Choroid plexus epithelial cell (primary cell): Measurements from ENCODE around the gene ILK.
A peak's percentile ranks its signal among the peaks of the same experiment; 100 is the strongest.

ENCODE experiments used
- DNase-seq: peaks from one replicate; pipeline ENCODE4 v3.0.0-alpha.2; 2010; ENCODE audit warnings: low read depth
- H3K4me3 ChIP-seq: 2 replicates; pipeline ENCODE4 v1.5.1; 2011; ENCODE audit warnings: low read depth, mild to moderate bottlenecking, control low read depth, low read length, moderate library complexity
- CTCF ChIP-seq: conservative IDR thresholded peaks from 2 replicates; pipeline ENCODE4 v1.5.1; 2011; ENCODE audit warnings: low read depth, mild to moderate bottlenecking, control low read depth, inconsistent platforms, low read length, moderate library complexity

ILK gene

GRCh38 chr11:6637871-6638270 lies 34.3 kb downstream of the ILK start:
- no peak for TF ChIP-seq CTCF
- DNase-seq = peak; percentile 87
- H3K4me3 ChIP-seq = no peak overlapping the region

GRCh38 chr11:6638429-6638828 lies 34.9 kb downstream of the ILK start:
- peak; percentile 9 for TF ChIP-seq CTCF
- no peak overlapping the region for H3K4me3 ChIP-seq
- DNase-seq = peak; percentile 23

GRCh38 chr11:6640036-6640984 lies 36.7 kb downstream of the ILK start:
- TF ChIP-seq CTCF = no peak
- DNase-seq = no peak
- no peak overlapping the region for H3K4me3 ChIP-seq

GRCh38 chr11:6640985-6641701 lies 37.6 kb downstream of the ILK start:
- TF ChIP-seq CTCF = no peak
- H3K4me3 ChIP-seq = no peak overlapping the region
- DNase-seq = no peak

GRCh38 chr11:6642957-6643356 lies 39.4 kb downstream of the ILK start:
- no peak for TF ChIP-seq CTCF
- DNase-seq = no peak
- H3K4me3 ChIP-seq = no peak overlapping the region

GRCh38 chr11:6646071-6646470 lies 42.5 kb downstream of the ILK start:
- no peak overlapping the region for H3K4me3 ChIP-seq
- peak; percentile 88 for DNase-seq

More at GRCh38 chr11:6646071-6646470, 42.5 kb downstream of the ILK start:
- no peak for TF ChIP-seq CTCF
